Keratinocyte (primary cell): ENCODE data around the gene TUBGCP3.

Source experiments
- CTCF ChIP-seq, 3 experiments: IDR thresholded peaks in 1 of 3; conservative IDR thresholded peaks in 1 of 3; optimal IDR thresholded peaks in 1 of 3; 2 replicates in 2 of 3; 3 replicates in 1 of 3; pipeline versions ENCODE3 to v1.5.1; 2011; ENCODE audit warnings: low read length in 3 of 3, mild to moderate bottlenecking in 3 of 3, moderate library complexity in 2 of 3, control low read depth in 1 of 3, inconsistent platforms in 1 of 3; ENCODE audit not compliant: insufficient read depth in 2 of 3; ENCODE audit errors: extremely low read depth in 1 of 3
- EZH2 ChIP-seq: IDR thresholded peaks from one replicate; pipeline ENCODE4 v1.6.1; 2012; ENCODE audit warnings: inconsistent platforms, mild to moderate bottlenecking, low read length, moderate library complexity

GRCh38 chr13:112435973-112436372 is 152.0 kb downstream of the TUBGCP3 start:
- TF ChIP-seq CTCF (optimal IDR thresholded peaks at IDR 0.05 in 1 of 3, IDR thresholded peaks at IDR 0.05 in 1 of 3, conservative IDR thresholded peaks at IDR 0.05 in 1 of 3; ENCODE audit: extremely low read depth in 1 of 3, insufficient read depth in 2 of 3, low read length in 3 of 3) (no peak), EZH2 (no peak)
